Keratinocyte (primary cell): Measurements from ENCODE around the gene CYP27B1. TPM values are rescaled to one million over a fixed set of nuclear protein-coding genes. Genes with fewer than 3 reads are reported as not detected.

ENCODE experiments used
- DNase-seq: peaks from one replicate; pipeline ENCODE4 v3.0.0-alpha.2; 2011; ENCODE audit warnings: low read depth, missing footprints, low spot score
- FAIRE-seq: peaks from 2 replicates; lab custom pipeline; 2011; peaks lifted over from hg19 to GRCh38; lab: Jason Lieb, UNC
- H2AFZ ChIP-seq: 2 replicates; pipeline ENCODE4 v1.6.0; 2012; ENCODE audit warnings: low read length, control low read depth, inconsistent platforms; ENCODE audit not compliant: control insufficient read depth
- H3K27ac ChIP-seq: 2 replicates; pipeline ENCODE4 v1.5.1; 2011; ENCODE audit warnings: low read length; ENCODE audit not compliant: control insufficient read depth, insufficient read depth
- H3K27me3 ChIP-seq: 3 replicates; pipeline ENCODE4 v1.6.0; 2011; ENCODE audit warnings: low read length; ENCODE audit not compliant: control insufficient read depth, insufficient read depth; ENCODE audit errors: extremely low read depth
- H3K36me3 ChIP-seq, 2 experiments: 2 replicates in 1 of 2; 3 replicates in 1 of 2; pipeline ENCODE4 v1.5.1; 2011; ENCODE audit warnings: low read length in 2 of 2, mild to moderate bottlenecking in 1 of 2; ENCODE audit not compliant: control insufficient read depth in 2 of 2, insufficient read depth in 2 of 2; ENCODE audit errors: extremely low read depth in 1 of 2
- H3K4me1 ChIP-seq: 3 replicates; pipeline ENCODE4 v1.5.1; 2011; ENCODE audit warnings: low read length; ENCODE audit not compliant: control insufficient read depth, insufficient read depth; ENCODE audit errors: extremely low read depth
- H3K4me2 ChIP-seq: 3 replicates; pipeline ENCODE4 v1.6.0; 2011; ENCODE audit warnings: low read depth, low read length; ENCODE audit not compliant: control insufficient read depth, insufficient read depth; ENCODE audit errors: extremely low read depth
- H3K4me3 ChIP-seq, 3 experiments: fragments of 200-600 bp in 1 of 3; sonication (generic) in 1 of 3; 2 replicates in 2 of 3; 3 replicates in 1 of 3; pipeline ENCODE4 v1.5.1; 2011 to 2016; ENCODE audit warnings: low read length in 3 of 3, mild to moderate bottlenecking in 3 of 3, control low read depth in 2 of 3, inconsistent platforms in 1 of 3, low read depth in 1 of 3, mixed read lengths in 1 of 3, mixed run types in 1 of 3, moderate library complexity in 1 of 3; ENCODE audit not compliant: control insufficient read depth in 2 of 3, insufficient read depth in 2 of 3; ENCODE audit errors: extremely low read depth in 1 of 3
- H3K79me2 ChIP-seq: 2 replicates; pipeline ENCODE4 v1.6.0; 2012; ENCODE audit warnings: low read length; ENCODE audit not compliant: control insufficient read depth, insufficient read depth
- H3K9ac ChIP-seq: 3 replicates; pipeline ENCODE4 v1.6.0; 2011; ENCODE audit warnings: low read length; ENCODE audit not compliant: control insufficient read depth, insufficient read depth; ENCODE audit errors: extremely low read depth
- H3K9me1 ChIP-seq: 3 replicates; pipeline ENCODE4 v1.6.0; 2011; ENCODE audit warnings: low read length; ENCODE audit not compliant: control insufficient read depth, insufficient read depth; ENCODE audit errors: extremely low read depth
- H3K9me3 ChIP-seq: 2 replicates; pipeline ENCODE4 v1.5.1; 2012; ENCODE audit warnings: low read depth, low read length; ENCODE audit not compliant: control insufficient read depth
- H4K20me1 ChIP-seq: 3 replicates; pipeline ENCODE4 v1.6.0; 2011; ENCODE audit warnings: low read length; ENCODE audit not compliant: control insufficient read depth, insufficient read depth; ENCODE audit errors: extremely low read depth
- EZH2 ChIP-seq: IDR thresholded peaks from one replicate; pipeline ENCODE4 v1.6.1; 2012; ENCODE audit warnings: inconsistent platforms, mild to moderate bottlenecking, low read length, moderate library complexity
- dilution Hi-C: fragments of 300-500 bp; cut with MboI; formaldehyde crosslinking; loops from one replicate; pipeline ENCODE4 v1.7.0; 2020; ENCODE audit warnings: low sequenced_read_pairs; ENCODE audit not compliant: extremely low pct_ligation_motif_present
- polyA plus RNA-seq, 5 experiments: library from polyadenylated mRNA; depleted of rRNA in 3 of 5; stranded (reverse) in 3 of 5; stranded (forward) in 1 of 5; unstranded in 1 of 5; fragments of >200 nt; gene quantifications; 1 replicate in 1 of 5; 2 replicates in 3 of 5; 3 replicates in 1 of 5; pipeline versions ENCODE4 v1.2.1 to v1.2.3, GENCODE V29; 2011 to 2012; ENCODE audit warnings: missing spikeins in 2 of 5, low read depth in 1 of 5, low replicate concordance in 1 of 5
- TF ChIP-seq, protein P1 (sequence below), 3 experiments: IDR thresholded peaks in 1 of 3; conservative IDR thresholded peaks in 1 of 3; optimal IDR thresholded peaks in 1 of 3; 2 replicates in 2 of 3; 3 replicates in 1 of 3; pipeline versions ENCODE3 to v1.5.1; 2011; ENCODE audit warnings: low read length in 3 of 3, mild to moderate bottlenecking in 3 of 3, moderate library complexity in 2 of 3, control low read depth in 1 of 3, inconsistent platforms in 1 of 3; ENCODE audit not compliant: insufficient read depth in 2 of 3; ENCODE audit errors: extremely low read depth in 1 of 3

CYP27B1 gene
- polyA plus RNA-seq, 1 donor (not counting 4 experiments of a cell fraction or from before 2014, with no cell fraction given), result 33.6 TPM

DNA sequence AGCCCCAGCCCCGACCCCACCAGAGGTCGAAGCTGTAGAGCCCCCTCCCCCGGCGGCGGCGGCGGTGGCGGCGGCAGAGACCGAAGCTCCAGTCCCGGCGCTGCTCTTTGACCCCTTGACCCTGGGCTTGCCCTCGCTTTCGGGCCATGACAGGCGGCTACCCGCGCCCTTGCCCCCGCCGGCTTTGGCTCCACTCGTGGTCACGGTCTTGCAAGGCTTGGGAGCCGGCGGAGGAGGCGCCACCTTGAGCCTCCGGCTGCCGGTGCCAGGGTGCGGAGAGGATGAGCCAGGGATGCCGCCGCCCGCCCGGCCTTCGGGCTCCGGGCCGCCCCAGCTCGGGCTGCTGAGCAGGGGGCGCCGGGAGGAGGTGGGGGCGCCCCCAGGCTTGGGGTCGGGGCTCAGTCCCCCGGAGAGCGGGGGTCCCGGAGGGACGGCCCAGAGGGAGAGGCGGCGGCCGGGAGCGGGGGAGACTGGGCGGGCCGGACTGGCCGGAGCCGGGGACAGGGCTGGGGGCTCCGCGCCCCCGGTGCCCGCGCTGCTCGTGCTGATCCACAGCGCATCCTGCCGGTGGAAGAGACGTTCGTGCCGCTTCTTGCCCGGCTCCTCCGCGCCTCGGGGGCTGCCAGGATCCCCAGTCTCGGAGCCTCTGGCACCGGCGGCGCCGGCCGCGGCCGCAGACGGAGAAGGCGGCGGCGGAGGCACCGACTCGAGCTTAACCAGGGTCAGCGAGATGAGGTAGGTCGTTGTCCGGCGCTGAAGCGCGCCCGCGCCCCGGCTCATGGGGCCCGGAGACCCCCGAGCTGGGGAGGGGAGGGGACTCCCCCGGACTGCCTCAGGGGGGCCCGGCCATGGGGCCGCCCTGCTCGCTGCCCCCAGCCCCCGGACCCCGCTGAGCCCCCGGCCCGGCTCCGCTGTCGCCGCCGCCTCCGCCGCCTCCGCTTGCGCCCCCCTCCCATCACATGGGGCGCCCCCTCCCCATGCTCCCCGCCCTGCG lies 29.1 kb downstream of the CYP27B1 start:
- Histone ChIP-seq H2AFZ (no peak overlapping the region), H3K4me1 (peaks cover 19% of the 10 kb centered on the region)

DNA sequence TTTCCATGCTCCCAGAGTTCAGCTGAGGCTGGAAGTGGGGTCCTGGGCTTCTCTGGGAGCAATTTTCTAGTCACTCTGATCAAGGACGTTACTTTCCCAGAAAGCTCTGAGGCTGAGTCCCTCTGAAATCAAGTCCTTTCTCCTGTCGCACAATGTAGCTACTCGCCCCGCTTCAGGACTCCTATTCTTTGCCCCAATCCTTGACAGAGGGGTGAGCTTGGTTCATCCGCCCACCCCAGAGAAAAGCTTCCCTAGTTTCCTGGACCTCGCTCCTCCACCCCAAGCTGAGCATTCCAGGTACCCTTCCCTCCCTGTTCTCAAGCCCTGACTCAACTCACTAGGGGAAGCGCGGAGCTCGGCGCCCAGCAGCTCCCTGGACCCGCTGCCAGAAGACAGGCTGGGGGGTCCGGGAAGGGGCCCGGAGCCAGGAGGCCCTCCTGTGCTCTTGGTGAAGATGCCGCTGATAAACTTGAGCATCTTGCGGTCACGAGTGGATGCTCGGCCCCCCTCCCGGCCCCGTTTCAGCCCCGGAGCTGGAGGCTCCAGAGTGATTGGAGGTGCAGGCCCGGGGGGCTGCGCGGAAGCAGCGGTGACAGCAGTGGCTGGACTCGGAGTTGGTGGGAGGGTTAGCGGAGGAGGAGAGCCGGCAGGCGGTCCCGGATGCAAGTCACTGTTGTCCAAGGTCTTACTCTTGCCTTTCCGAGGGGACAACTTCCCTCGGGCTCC lies 30.0 kb downstream of the CYP27B1 start:
- Histone ChIP-seq H3K4me2 (peak overlapping the region; percentile 67), H3K4me3 (peak overlapping the region in 2 of 3 experiments; percentile 34 to 47), H3K4me1 (peaks cover 15% of the 10 kb centered on the region), H3K36me3 (no peaks in the 10 kb centered on the region), H3K27ac (no peak overlapping the region), H3K9me1 (no peaks in the 10 kb centered on the region), H3K27me3 (peaks cover 60% of the 10 kb centered on the region), H2AFZ (no peak overlapping the region), H3K79me2 (no peaks in the 10 kb centered on the region), H3K9me3 (no peaks in the 10 kb centered on the region), H4K20me1 (no peaks in the 10 kb centered on the region), H3K9ac (no peak overlapping the region)
- TF ChIP-seq, protein P1, sequence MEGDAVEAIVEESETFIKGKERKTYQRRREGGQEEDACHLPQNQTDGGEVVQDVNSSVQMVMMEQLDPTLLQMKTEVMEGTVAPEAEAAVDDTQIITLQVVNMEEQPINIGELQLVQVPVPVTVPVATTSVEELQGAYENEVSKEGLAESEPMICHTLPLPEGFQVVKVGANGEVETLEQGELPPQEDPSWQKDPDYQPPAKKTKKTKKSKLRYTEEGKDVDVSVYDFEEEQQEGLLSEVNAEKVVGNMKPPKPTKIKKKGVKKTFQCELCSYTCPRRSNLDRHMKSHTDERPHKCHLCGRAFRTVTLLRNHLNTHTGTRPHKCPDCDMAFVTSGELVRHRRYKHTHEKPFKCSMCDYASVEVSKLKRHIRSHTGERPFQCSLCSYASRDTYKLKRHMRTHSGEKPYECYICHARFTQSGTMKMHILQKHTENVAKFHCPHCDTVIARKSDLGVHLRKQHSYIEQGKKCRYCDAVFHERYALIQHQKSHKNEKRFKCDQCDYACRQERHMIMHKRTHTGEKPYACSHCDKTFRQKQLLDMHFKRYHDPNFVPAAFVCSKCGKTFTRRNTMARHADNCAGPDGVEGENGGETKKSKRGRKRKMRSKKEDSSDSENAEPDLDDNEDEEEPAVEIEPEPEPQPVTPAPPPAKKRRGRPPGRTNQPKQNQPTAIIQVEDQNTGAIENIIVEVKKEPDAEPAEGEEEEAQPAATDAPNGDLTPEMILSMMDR (optimal IDR thresholded peaks at IDR 0.05 in 1 of 3, IDR thresholded peaks at IDR 0.05 in 1 of 3, conservative IDR thresholded peaks at IDR 0.05 in 1 of 3; ENCODE audit: extremely low read depth in 1 of 3, insufficient read depth in 2 of 3, low read length in 3 of 3), result no peak
- TF ChIP-seq EZH2, result peak; percentile 95
- no peak for FAIRE-seq
- dilution Hi-C loops, result loop anchor here (25.0 kb wide), 1 partner anchor 150 kb away; the partner anchor contains the start of gene PIP4K2C
- no peak for DNase-seq

More for the DNA sequence above, 29.1 kb downstream of the CYP27B1 start:
- Histone ChIP-seq H3K27me3 (peaks cover 60% of the 10 kb centered on the region), H3K9me1 (no peaks in the 10 kb centered on the region), H3K9me3 (no peaks in the 10 kb centered on the region), H3K79me2 (no peaks in the 10 kb centered on the region), H3K9ac (no peak overlapping the region), H4K20me1 (no peaks in the 10 kb centered on the region), H3K36me3 (no peaks in the 10 kb centered on the region), H3K4me3 (peak overlapping the region in 1 of 3 experiments; percentile 13), H3K4me2 (peak overlapping the region; percentile 40), H3K27ac (no peak overlapping the region)
- DNase-seq, result no peak
- FAIRE-seq, result no peak
- TF ChIP-seq EZH2, result peak; percentile 85
- TF ChIP-seq, protein P1 (optimal IDR thresholded peaks at IDR 0.05 in 1 of 3, IDR thresholded peaks at IDR 0.05 in 1 of 3, conservative IDR thresholded peaks at IDR 0.05 in 1 of 3; ENCODE audit: extremely low read depth in 1 of 3, insufficient read depth in 2 of 3, low read length in 3 of 3), result peak in 2 of 3 experiments; percentile 39 to 59
- dilution Hi-C loops, result loop anchor here (25.0 kb wide), 1 partner anchor 150 kb away; the partner anchor contains the start of gene PIP4K2C
